Upper lobe of left lung (tissue), 6 donors: ENCODE results near the gene ATP2B2. TPM values are rescaled to one million over a fixed set of nuclear protein-coding genes. Genes with fewer than 3 reads are reported as not detected.

ENCODE experiments used
- ATAC-seq, 2 donors: fragments of 200-7000 bp; cut with Tn5 transposase; one replicate each; pipeline ENCODE4 v1.9.1; 2022; ENCODE audit warnings: mild to moderate bottlenecking in 2 of 2, moderate library complexity in 2 of 2; ENCODE audit not compliant: low FRiP score in 2 of 2
- DNase-seq, 2 donors: peaks; one replicate each; pipeline ENCODE4 v3.0.0-alpha.2; 2019 to 2020
- H3K27ac ChIP-seq, 4 donors: fragments of 200-600 bp; sonication (generic); one replicate each; pipeline ENCODE4 v1.5.1; 2016 to 2019
- H3K27me3 ChIP-seq, 4 donors: fragments of 200-600 bp; sonication (generic); one replicate each; pipeline ENCODE4 v1.5.1; 2017 to 2019
- H3K36me3 ChIP-seq, 4 donors: fragments of 200-600 bp; sonication (generic); one replicate each; pipeline ENCODE4 v1.5.1; 2016 to 2019
- H3K4me1 ChIP-seq, 4 donors: fragments of 200-600 bp; sonication (generic); one replicate each; pipeline ENCODE4 v1.5.1; 2018 to 2019
- H3K4me3 ChIP-seq, 4 donors: fragments of 200-600 bp; sonication (generic); one replicate each; pipeline ENCODE4 v1.5.1; 2017 to 2019; ENCODE audit warnings: mild to moderate bottlenecking in 2 of 4, moderate library complexity in 1 of 4
- H3K9me3 ChIP-seq, 4 donors: fragments of 200-600 bp; sonication (generic); one replicate each; pipeline ENCODE4 v1.5.1; 2018 to 2019
- EP300 ChIP-seq, 4 donors: sonication (generic); formaldehyde crosslinking; IDR thresholded peaks; one replicate each; pipeline ENCODE4 v1.5.1; 2017; ENCODE audit warnings: antibody characterized with exemption in 4 of 4, control low read depth in 2 of 4
- POLR2A ChIP-seq, 4 donors: fragments of 450-650 bp; IDR thresholded peaks; one replicate each; pipeline ENCODE4 v1.5.1; 2016 to 2017; ENCODE audit warnings: antibody characterized with exemption in 4 of 4, mild to moderate bottlenecking in 2 of 4
- POLR2AphosphoS5 ChIP-seq, 2 donors: sonication (generic); formaldehyde crosslinking; IDR thresholded peaks; one replicate each; pipeline ENCODE4 v1.5.1; 2017; ENCODE audit warnings: antibody characterized with exemption in 2 of 2
- WGBS, 2 donors: methylation state at CpG; one replicate each; pipeline ENCODE4 v1.1.5; 2017 to 2018; 5-methylcytosine and 5-hydroxymethylcytosine counted together
- total RNA-seq, 6 donors: library from RNA; depleted of rRNA in 4 of 6; stranded (reverse); fragments of >200 nt in 4 of 6; gene quantifications; one replicate each; pipeline versions ENCODE4 v1.1.0 to v1.2.1, GENCODE V29; 2016 to 2021
- TF ChIP-seq, protein P1 (sequence below), 6 experiments: fragments of 450-650 bp in 4 of 6; fragments of 200-600 bp in 2 of 6; sonication (generic) in 2 of 6; IDR thresholded peaks; one replicate each; pipeline ENCODE4 v1.5.1; 2016 to 2019; ENCODE audit warnings: antibody characterized with exemption in 6 of 6
- donor health status: DM: no; HTN: no; CAD: no; lungs with moderate emphysema.
- donor health status: DM: no; HTN: yes; CAD: no; lungs with severe emphysema.

The ATP2B2 gene
- total RNA-seq, 6 donors from 2014 or later = 0.13 to 0.30 TPM; not detected in 4

DNA sequence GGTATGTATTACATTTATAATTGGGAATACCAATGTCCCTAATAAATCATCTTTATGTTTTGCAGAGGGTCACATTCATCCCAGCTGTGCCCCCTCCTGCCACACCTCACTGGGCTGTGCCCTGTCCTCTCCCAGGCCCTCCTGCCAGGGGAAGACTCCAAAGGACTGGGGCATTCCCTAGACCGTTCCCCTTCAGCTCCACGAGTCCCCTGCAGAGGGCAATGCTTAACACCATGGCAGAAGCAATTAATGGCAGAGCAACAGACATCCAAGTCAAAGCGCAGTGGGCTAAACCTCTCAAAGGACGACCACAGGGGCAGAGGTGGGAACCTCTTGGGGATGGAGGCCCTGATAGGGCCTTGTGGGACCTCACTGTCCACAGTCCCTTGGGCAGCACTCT is 113.1 kb downstream of the ATP2B2 start:
- TF ChIP-seq, protein P1, sequence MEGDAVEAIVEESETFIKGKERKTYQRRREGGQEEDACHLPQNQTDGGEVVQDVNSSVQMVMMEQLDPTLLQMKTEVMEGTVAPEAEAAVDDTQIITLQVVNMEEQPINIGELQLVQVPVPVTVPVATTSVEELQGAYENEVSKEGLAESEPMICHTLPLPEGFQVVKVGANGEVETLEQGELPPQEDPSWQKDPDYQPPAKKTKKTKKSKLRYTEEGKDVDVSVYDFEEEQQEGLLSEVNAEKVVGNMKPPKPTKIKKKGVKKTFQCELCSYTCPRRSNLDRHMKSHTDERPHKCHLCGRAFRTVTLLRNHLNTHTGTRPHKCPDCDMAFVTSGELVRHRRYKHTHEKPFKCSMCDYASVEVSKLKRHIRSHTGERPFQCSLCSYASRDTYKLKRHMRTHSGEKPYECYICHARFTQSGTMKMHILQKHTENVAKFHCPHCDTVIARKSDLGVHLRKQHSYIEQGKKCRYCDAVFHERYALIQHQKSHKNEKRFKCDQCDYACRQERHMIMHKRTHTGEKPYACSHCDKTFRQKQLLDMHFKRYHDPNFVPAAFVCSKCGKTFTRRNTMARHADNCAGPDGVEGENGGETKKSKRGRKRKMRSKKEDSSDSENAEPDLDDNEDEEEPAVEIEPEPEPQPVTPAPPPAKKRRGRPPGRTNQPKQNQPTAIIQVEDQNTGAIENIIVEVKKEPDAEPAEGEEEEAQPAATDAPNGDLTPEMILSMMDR (IDR thresholded peaks at IDR 0.05) = no peak
- TF ChIP-seq POLR2A (IDR thresholded peaks at IDR 0.05) = no peak
- TF ChIP-seq EP300 (IDR thresholded peaks at IDR 0.05) = no peak
- TF ChIP-seq POLR2AphosphoS5 (IDR thresholded peaks at IDR 0.05) = no peak
- DNase-seq (no peak), ATAC-seq (no peak)
- peaks cover 6 to 13% (median 7%) of the 10 kb centered on the region in 4 donors for H3K9me3 ChIP-seq
- no peaks in the 10 kb centered on the region for H3K4me1 ChIP-seq
- no peak overlapping the region for H3K4me3 ChIP-seq
- WGBS, 2 donors = 53 to 62% methylated on average over 4 of the region's 4 CpGs
- no peak overlapping the region for H3K27ac ChIP-seq
- no peaks in the 10 kb centered on the region for H3K27me3 ChIP-seq
- H3K36me3 ChIP-seq = no peaks in the 10 kb centered on the region

DNA sequence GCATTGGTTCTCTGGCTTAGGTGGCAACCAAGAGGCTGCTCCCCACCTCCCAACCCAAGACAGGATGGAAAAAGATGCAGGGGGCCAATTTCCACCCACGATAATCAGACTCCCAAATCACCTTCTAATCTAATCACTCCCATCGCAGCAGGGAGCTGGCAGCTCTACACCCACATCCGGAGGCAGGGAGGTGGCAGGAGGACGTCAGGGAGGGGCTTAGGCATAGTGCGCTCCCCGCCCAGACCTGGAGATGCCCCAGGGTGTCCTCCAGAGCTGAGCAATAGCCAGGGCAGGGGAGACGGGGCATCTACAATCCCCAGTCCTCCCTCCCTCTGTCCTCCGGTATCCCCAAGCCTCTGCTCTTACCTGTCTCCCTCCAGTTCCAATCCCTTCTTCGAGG is 114.0 kb downstream of the ATP2B2 start:
- TF ChIP-seq POLR2AphosphoS5 (IDR thresholded peaks at IDR 0.05) (no peak), EP300 (IDR thresholded peaks at IDR 0.05) (no peak)
- TF ChIP-seq, protein P1 (IDR thresholded peaks at IDR 0.05) = no peak
- Histone ChIP-seq H3K27me3 (no peaks in the 10 kb centered on the region), H3K4me1 (no peaks in the 10 kb centered on the region), H3K27ac (no peak overlapping the region), H3K4me3 (no peak overlapping the region), H3K36me3 (no peaks in the 10 kb centered on the region), H3K9me3 (peaks cover 6 to 16% (median 7%) of the 10 kb centered on the region in 4 donors)
- ATAC-seq (no peak), DNase-seq (no peak)
- WGBS, 2 donors = 60 to 68% methylated on average over 1 to 9 of the region's 9 CpGs

DNA sequence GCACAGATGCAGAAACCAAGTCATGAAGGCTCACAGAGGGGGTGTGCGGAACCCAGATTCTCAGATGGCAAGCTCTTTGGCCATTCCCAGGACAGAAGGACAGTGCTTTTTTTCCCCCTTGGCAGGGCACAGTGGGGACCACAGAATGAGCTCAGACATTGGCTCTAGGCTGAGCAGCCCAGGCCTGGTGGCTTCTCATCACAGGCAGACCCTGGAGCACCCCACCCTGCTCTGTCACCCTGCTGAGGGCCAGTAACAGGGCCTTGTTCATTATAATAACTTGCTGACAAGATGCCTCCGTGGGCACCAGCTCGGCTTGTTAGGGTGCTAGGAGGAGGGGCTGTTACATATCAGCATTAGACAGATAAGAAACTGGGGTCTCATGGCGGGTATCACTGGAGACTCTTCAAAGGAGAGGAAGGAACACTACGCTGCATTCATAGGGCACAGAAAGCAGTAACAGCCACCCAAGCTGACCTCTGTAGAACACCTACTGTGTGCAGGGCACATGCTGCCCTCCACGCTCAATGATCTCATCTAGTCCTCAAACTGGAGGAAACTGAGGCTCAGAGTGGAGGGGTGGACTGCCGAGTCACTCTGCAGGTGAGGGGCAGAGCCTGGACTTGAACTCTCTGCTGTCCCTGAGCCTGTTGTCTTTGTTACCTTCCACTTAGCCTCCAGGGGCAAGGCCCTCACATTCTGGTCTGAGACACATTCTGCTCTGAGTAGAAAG is 114.6 kb downstream of the ATP2B2 start:
- H3K27ac ChIP-seq = no peak overlapping the region
- TF ChIP-seq POLR2A (IDR thresholded peaks at IDR 0.05) (no peak), EP300 (IDR thresholded peaks at IDR 0.05) (no peak), POLR2AphosphoS5 (IDR thresholded peaks at IDR 0.05) (no peak)
- TF ChIP-seq, protein P1 (IDR thresholded peaks at IDR 0.05) = no peak
- DNase-seq (no peak), ATAC-seq (no peak)
- H3K27me3 ChIP-seq = no peaks in the 10 kb centered on the region
- H3K9me3 ChIP-seq = peaks cover 6 to 16% (median 7%) of the 10 kb centered on the region in 4 donors
- 72 to 80% methylated on average over 7 of the region's 7 CpGs for WGBS, 2 donors
- no peak overlapping the region for H3K4me3 ChIP-seq
- no peaks in the 10 kb centered on the region for H3K36me3 ChIP-seq
- H3K4me1 ChIP-seq = no peaks in the 10 kb centered on the region

DNA sequence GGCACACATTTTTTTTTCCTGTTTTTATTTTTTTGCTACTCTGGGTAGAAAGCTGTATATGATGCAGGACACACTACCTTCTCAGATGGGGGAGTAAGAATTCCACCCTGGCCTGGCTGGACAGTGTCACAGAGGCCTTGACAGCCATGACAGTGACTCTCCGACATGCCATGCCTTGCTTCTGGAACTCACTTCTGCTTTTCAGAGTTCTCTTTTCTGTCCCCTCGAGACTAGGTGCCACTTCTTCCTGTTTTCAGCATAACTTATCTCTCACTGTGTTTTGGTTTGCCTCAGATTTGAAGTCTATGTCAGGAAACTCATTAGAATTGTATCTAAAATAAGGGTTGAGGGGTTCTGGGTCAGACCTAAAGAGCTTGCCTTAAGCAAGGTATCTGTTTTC is 115.4 kb downstream of the ATP2B2 start:
- TF ChIP-seq POLR2AphosphoS5 (IDR thresholded peaks at IDR 0.05) (no peak), POLR2A (IDR thresholded peaks at IDR 0.05) (no peak), EP300 (IDR thresholded peaks at IDR 0.05) (no peak)
- TF ChIP-seq, protein P1 (IDR thresholded peaks at IDR 0.05) = no peak
- no peaks in the 10 kb centered on the region for H3K4me1 ChIP-seq
- no peaks in the 10 kb centered on the region for H3K27me3 ChIP-seq
- H3K27ac ChIP-seq = no peak overlapping the region
- DNase-seq (no peak), ATAC-seq (peak in 1 of 2 donors; percentile 51)
- H3K9me3 ChIP-seq = peaks cover 6 to 16% (median 7%) of the 10 kb centered on the region in 4 donors
- 61 to 64% methylated on average over 2 of the region's 2 CpGs for WGBS, 2 donors
- H3K4me3 ChIP-seq = no peak overlapping the region
- H3K36me3 ChIP-seq = no peaks in the 10 kb centered on the region

DNA sequence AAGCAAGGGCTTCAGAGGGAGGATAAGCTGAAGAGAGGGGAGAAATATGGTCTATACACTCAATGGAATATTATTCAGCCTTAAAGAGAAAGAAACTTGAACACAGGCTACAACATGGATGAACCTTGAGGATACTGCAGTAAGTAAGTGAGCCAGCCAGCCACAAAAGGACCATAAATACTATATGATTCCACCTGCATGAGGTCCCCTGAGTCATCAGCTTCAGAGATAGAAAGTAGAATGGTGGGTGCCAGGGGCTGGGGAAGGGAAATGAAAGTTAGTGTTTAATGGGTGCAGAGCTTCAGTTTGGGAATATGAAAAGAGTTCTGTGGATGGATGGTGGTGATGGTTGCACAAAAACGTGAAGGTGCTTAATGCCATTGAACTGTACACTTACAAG is 116.0 kb downstream of the ATP2B2 start:
- ATAC-seq = no peak
- Histone ChIP-seq H3K9me3 (peaks cover 6 to 16% (median 7%) of the 10 kb centered on the region in 4 donors), H3K4me1 (no peaks in the 10 kb centered on the region), H3K36me3 (no peaks in the 10 kb centered on the region), H3K4me3 (no peak overlapping the region), H3K27ac (no peak overlapping the region), H3K27me3 (no peaks in the 10 kb centered on the region)
- no peak for DNase-seq
- no peak for TF ChIP-seq POLR2AphosphoS5 (IDR thresholded peaks at IDR 0.05)
- TF ChIP-seq, protein P1 (IDR thresholded peaks at IDR 0.05) = no peak
- no peak for TF ChIP-seq EP300 (IDR thresholded peaks at IDR 0.05)
- no peak for TF ChIP-seq POLR2A (IDR thresholded peaks at IDR 0.05)
- WGBS, 2 donors = 45 to 56% methylated on average over 1 of the region's 1 CpG
